Uterus (tissue), 4 donors: Measurements from ENCODE around the gene DSTN. TPM values are rescaled to one million over a fixed set of nuclear protein-coding genes. Genes with fewer than 3 reads are reported as not detected.

Source experiments
- DNase-seq, 2 donors: peaks; one replicate each; pipeline ENCODE4 v3.0.0-alpha.2; 2019 to 2020
- H3K27ac ChIP-seq, 2 donors: fragments of 200-600 bp; sonication (generic); 1 replicate in 1 of 2; 2 replicates in 1 of 2; pipeline ENCODE4 v1.5.1; 2016 to 2018
- H3K27me3 ChIP-seq, 2 donors: fragments of 200-600 bp; sonication (generic); one replicate each; pipeline ENCODE4 v1.5.1; 2018 to 2019; ENCODE audit warnings: control low read depth in 1 of 2
- H3K36me3 ChIP-seq, 2 donors: fragments of 200-600 bp; sonication (generic); one replicate each; pipeline ENCODE4 v1.5.1; 2019; ENCODE audit warnings: control low read depth in 1 of 2
- H3K4me1 ChIP-seq, 2 donors: fragments of 200-600 bp; sonication (generic); one replicate each; pipeline ENCODE4 v1.5.1; 2018 to 2019; ENCODE audit warnings: control low read depth in 1 of 2
- H3K4me3 ChIP-seq, 2 donors: fragments of 200-600 bp; sonication (generic); 1 replicate in 1 of 2; 2 replicates in 1 of 2; pipeline ENCODE4 v1.5.1; 2018 to 2019; ENCODE audit warnings: mild to moderate bottlenecking in 1 of 2
- H3K9me3 ChIP-seq, 2 donors: fragments of 200-600 bp; sonication (generic); one replicate each; pipeline ENCODE4 v1.5.1; 2019; ENCODE audit warnings: control low read depth in 1 of 2
- POLR2A ChIP-seq, 2 donors: fragments of 450-650 bp; IDR thresholded peaks; one replicate each; pipeline ENCODE4 v1.6.1; 2016; ENCODE audit warnings: antibody characterized with exemption in 2 of 2, mild to moderate bottlenecking in 1 of 2, moderate library complexity in 1 of 2
- intact Hi-C: fragments of 100-400 bp; cut with DNase I; formaldehyde crosslinking; loops from one replicate; pipeline ENCODE4 v1.15.1; 2023; ENCODE audit warnings: low total_unique reads
- total RNA-seq, 4 donors: library from RNA; depleted of rRNA in 3 of 4; stranded (reverse); fragments of >200 nt in 3 of 4; gene quantifications; one replicate each; pipeline versions ENCODE4 v1.1.0 to v1.2.4, GENCODE V29; 2014 to 2023
- TF ChIP-seq, protein P1 (sequence below), 4 experiments: fragments of 200-600 bp in 2 of 4; fragments of 450-650 bp in 2 of 4; sonication (generic) in 2 of 4; IDR thresholded peaks; one replicate each; pipeline ENCODE4 v1.5.1; 2016 to 2019; ENCODE audit warnings: antibody characterized with exemption in 4 of 4, mild to moderate bottlenecking in 2 of 4, moderate library complexity in 1 of 4
- donor health status: DM: yes; HTN: yes; CAD: no.

The DSTN gene
- total RNA-seq, 4 donors from 2014 or later: 294 to 674 (median 623) TPM

DNA sequence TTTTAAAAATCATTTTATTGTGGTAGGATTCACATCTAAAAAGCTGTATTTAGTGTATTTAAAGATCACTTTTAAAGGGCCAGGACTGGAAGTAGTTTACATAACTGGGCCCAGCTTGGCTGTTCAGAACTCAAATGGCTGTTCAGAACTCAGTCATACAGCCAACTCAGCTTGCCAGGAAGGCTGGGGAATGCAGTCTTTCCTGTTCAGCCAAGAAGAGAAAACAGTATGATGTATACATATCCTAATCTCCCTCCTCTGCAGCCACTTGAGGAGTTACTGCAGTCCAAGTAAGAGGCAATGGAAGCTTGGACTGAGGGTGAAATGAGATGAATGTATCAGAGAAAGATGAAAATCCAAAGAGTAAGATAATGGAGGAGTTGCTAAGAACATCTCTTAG lies 24.6 kb downstream of the DSTN start:
- Histone ChIP-seq H3K27ac (peak overlapping the region; percentile 5 to 22), H3K9me3 (no peaks in the 10 kb centered on the region), H3K4me3 (no peak overlapping the region), H3K27me3 (no peaks in the 10 kb centered on the region), H3K36me3 (no peaks in the 10 kb centered on the region), H3K4me1 (peaks cover 4 to 32% of the 10 kb centered on the region in 2 donors)
- TF ChIP-seq POLR2A (IDR thresholded peaks at IDR 0.05): no peak
- TF ChIP-seq, protein P1, sequence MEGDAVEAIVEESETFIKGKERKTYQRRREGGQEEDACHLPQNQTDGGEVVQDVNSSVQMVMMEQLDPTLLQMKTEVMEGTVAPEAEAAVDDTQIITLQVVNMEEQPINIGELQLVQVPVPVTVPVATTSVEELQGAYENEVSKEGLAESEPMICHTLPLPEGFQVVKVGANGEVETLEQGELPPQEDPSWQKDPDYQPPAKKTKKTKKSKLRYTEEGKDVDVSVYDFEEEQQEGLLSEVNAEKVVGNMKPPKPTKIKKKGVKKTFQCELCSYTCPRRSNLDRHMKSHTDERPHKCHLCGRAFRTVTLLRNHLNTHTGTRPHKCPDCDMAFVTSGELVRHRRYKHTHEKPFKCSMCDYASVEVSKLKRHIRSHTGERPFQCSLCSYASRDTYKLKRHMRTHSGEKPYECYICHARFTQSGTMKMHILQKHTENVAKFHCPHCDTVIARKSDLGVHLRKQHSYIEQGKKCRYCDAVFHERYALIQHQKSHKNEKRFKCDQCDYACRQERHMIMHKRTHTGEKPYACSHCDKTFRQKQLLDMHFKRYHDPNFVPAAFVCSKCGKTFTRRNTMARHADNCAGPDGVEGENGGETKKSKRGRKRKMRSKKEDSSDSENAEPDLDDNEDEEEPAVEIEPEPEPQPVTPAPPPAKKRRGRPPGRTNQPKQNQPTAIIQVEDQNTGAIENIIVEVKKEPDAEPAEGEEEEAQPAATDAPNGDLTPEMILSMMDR (IDR thresholded peaks at IDR 0.05): no peak
- intact Hi-C loops: no loop called here
- DNase-seq: no peak

DNA sequence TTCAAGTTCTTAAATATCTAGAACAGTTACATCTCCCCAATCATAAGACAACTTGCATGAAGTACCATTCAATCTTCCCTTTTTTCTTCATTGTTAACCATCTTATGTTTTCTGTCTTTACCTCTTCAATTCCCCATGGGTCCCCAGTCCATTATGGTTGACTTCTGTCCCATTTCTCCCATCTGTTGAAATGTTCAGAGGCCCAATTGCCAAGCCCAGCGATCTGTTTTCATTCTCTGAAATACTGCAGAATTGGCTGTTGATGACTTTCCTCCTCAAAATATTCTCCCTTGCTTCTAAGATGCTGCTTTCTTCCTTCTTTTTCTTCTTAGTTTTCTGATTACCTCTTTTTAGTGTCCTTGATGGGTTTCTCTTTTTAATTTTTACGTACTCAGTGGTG lies 26.0 kb downstream of the DSTN start:
- no peaks in the 10 kb centered on the region for H3K36me3 ChIP-seq
- no peaks in the 10 kb centered on the region for H3K9me3 ChIP-seq
- no peaks in the 10 kb centered on the region for H3K27me3 ChIP-seq
- intact Hi-C loops: no loop called here
- peaks cover 4 to 20% of the 10 kb centered on the region in 2 donors for H3K4me1 ChIP-seq
- H3K4me3 ChIP-seq: no peak overlapping the region
- peak overlapping the region in 1 of 2 donors; percentile 22 for H3K27ac ChIP-seq
- no peak for DNase-seq
- TF ChIP-seq, protein P1 (IDR thresholded peaks at IDR 0.05): no peak
- TF ChIP-seq POLR2A (IDR thresholded peaks at IDR 0.05): no peak

DNA sequence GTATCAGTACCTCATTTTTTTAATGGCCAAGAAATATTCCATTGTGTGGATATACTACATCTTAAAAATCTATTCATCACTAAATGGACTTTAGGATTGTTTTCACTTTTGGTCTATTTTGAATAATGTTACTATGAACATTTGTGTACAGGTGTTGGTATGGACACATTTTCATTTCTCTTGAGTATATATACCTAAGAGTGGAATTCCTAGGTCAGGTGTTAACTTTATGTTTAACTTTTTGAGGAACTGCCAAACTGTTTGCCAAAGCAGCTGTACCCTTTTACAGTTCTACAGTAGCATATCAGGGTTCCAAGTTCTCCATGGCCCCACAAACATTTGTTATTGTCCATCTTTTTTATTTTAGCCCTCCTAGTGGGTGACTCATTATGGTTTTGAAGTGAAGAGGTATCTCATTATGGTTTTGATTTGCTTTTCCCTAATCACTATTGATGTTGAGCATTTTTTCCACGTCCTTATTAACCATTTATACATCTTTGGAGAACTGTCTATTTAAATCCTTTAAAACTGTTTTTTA lies 28.2 kb downstream of the DSTN start:
- H3K36me3 ChIP-seq: no peaks in the 10 kb centered on the region
- no peak overlapping the region for H3K27ac ChIP-seq
- intact Hi-C loops: no loop called here
- H3K4me3 ChIP-seq: no peak overlapping the region
- no peak for TF ChIP-seq POLR2A (IDR thresholded peaks at IDR 0.05)
- TF ChIP-seq, protein P1 (IDR thresholded peaks at IDR 0.05): no peak
- DNase-seq: no peak
- H3K27me3 ChIP-seq: no peaks in the 10 kb centered on the region
- peaks cover 13 to 32% of the 10 kb centered on the region in 2 donors for H3K4me1 ChIP-seq
- H3K9me3 ChIP-seq: no peaks in the 10 kb centered on the region

DNA sequence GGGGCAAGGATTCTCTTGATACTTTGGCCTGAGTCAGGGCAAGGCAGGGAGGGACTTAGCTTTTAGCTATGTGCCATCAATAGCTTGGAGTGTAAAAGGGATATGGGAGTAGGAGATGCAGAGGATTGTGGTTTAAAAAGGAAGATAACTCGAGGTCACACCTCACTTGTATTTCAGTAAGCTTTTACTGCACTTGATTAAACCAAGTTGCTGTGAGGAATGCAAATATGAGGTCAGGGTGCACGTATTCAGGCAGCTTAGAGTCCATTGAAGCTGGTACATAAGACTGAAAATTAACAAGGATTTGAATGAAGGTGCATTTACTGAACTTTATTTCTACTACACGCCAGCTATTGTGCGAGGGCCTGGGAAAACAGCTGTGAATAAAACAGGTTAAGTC lies 32.1 kb downstream of the DSTN start:
- DNase-seq: no peak
- Histone ChIP-seq H3K9me3 (no peaks in the 10 kb centered on the region), H3K27me3 (no peaks in the 10 kb centered on the region), H3K4me1 (peaks cover 9 to 16% of the 10 kb centered on the region in 2 donors), H3K36me3 (no peaks in the 10 kb centered on the region), H3K4me3 (no peak overlapping the region), H3K27ac (no peak overlapping the region)
- intact Hi-C loops: no loop called here
- TF ChIP-seq POLR2A (IDR thresholded peaks at IDR 0.05): no peak
- TF ChIP-seq, protein P1 (IDR thresholded peaks at IDR 0.05): no peak

DNA sequence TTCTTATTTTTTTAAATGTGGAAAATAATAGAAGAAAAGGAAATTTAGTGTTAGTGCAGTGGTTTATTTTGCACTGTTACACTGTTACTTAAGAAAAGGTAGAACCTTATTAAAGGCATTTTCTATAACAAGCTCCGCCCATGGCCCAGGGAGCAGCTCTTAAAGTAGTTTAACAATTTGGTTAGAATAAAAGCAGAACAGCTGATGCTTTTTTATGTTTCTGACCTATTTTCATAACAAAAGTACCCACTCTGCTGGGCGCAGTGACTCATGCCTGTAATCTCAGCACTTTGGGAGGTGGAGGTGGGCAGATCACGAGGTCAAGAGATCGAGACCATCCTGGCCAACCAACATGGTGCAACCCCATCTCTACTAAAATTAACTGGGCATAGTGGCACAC lies 32.6 kb downstream of the DSTN start:
- Histone ChIP-seq H3K9me3 (no peaks in the 10 kb centered on the region), H3K4me1 (peaks cover 9 to 16% of the 10 kb centered on the region in 2 donors), H3K27me3 (no peaks in the 10 kb centered on the region), H3K27ac (no peak overlapping the region), H3K4me3 (no peak overlapping the region), H3K36me3 (no peaks in the 10 kb centered on the region)
- TF ChIP-seq, protein P1 (IDR thresholded peaks at IDR 0.05): no peak
- no peak for TF ChIP-seq POLR2A (IDR thresholded peaks at IDR 0.05)
- intact Hi-C loops: no loop called here
- no peak for DNase-seq
